ENCODE data around the gene ADCY3.
A peak's percentile ranks its signal among the peaks of the same experiment; 100 is the strongest.

ADCY3 gene

DNA sequence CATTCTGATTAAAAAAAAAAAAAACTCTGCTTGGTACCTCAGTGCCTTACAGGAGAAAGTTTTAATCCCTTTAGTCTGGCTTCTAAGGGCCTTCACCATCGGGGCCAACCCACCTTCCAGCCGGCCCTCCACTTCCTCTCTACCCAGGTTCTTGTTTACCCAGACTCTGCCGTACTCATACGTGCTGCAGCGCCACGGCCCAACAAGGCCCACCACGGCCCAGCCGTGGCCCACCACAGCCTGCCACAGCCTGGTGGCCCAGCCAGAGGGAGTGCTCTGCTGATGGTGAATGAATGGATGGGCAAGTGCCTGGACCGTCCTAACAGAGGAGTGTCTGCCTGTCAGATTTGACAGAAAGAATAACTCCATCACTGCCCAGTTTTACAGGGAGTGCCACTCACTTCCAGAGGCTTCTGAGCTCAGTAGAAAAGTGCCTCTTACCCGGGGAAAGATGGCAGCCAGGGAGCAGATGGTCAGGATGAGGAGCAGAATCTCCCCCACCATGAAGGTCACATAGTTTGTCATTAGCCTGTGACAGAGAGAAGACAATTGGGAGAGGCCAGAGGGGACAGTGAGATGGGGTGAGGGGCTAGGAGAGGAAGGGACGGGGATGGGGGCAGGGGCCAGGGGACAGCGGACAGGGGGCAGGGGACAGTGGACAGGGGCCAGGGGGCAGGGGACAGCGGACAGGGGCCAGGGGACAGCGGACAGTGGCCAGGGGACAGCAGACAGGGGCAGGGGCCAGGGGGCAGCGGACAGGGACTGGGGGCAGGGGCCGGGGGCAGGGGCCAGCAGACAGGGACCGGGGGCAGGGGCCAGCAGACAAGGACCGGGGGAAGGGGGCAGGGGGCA lies 88.6 kb downstream of the ADCY3 start:
- DNase-seq (ENCODE audit: low read depth in 3 of 3): no peak

DNA sequence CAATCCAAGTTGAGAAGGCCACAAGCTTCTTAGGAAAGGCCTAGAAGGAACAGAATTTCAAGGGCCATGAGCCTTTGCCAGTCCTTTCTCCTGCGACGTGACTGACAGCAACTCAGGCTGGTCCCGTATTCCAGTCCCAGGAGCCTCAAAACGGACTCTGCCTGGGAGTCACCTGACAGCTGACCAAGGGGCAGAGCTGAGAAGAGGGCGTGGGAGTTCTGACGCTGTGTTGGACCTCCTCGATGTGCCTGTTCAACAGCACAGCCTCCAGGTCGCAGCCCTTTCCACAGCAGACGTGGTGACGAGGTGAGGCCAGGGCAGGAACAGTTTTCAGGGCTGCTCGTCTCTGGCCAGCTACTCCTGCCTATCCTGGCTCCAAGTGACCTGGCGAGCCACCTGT lies 89.3 kb downstream of the ADCY3 start:
- DNase-seq (ENCODE audit: low read depth in 3 of 3): no peak

DNA sequence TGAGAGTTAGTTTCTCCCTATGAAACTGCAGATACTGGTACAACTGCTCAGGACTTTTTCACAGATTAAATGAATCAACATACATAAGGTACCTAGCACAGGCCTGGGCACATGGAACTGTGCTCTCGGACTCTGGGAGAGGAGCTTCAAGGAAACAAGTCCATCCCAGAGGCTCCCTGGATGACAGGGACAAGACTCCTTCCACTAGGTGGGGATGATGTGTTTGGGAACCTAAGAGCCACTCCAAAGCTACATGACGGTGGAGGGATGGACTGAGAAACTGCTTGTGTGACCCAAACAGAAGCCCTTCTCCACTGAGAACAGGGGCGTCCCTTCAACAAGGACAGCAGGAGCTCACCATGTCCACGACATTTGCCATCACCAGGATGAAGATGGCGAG lies 89.7 kb downstream of the ADCY3 start:
- no peak for DNase-seq (ENCODE audit: low read depth in 3 of 3)

DNA sequence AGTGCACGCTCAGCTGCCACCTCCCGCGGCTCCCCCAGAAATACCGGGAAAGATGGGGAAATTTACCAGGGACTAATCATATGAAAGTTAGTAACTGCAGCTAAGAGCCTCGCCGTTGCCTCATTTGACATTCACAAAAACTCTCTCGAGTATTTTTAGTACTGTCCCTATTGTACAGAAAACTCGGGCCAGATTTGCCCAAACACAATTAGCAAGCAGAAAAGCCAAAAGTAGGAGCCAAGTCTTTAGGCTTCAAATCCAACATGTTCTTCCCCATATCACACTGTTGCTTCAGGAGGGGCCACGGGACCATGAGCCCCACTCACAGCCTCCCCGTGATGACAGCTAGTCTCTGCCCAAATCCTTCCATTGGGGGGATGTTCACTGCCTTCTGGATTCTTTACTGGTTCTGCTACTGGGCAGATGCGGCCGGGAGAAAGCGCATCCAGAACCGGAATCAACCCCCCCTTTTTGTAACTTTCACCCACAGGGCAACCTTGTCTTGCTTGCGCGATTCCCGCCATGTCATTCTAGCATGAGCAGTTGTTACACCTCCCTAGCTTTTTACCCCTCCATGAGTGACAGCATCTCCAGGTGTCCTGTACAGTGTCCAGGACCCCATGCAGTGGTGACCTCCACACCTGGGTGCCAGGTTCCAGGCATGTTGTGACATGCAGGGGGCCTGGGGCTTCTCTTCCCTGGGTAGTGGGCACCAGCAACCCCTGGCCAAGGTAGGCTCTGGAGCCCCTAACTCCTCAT lies 91.6 kb downstream of the ADCY3 start:
- DNase-seq (ENCODE audit: low read depth in 3 of 3): no peak

DNA sequence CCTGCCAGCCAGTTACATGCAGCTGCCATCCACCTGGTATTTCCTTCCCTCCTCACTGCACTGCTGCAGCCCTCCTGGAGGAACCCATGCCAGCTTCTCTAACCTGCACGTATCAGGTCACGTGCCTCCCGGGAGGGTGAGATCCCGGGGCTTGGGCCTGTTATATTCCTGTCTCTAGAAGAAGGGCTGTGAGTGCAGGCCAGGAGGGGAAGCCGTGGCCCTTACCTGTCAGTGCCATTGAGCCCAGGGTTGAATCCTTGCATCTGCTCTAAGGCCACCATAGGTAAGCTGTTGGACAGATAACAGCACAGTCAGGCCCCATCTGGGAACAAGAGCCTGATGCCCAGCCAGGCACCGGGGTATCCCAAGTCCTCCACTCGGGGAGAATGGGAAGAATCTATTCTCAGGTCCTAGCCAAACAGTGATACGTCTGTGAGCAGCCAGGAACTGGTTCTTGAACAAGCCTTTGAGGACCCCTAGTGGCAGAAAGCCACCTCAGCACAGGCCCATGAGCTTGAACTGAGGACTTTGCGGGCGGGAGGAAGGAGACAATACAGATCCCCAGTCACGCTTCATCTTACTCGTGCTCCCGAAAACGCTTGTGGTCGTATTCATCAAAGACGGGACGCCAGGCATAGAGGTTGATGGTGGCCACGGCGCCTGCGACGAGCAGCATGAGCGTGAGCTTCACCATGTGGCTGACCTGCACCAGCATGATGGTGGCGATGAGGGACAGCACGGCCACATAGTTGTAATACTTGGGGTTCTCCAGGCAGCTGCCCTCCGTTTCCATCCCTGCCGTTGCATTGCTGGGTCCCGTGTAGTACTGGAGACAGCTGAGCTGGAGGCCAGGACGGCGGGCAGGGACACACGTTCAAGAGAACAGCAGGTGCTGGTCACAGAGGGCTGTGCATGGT lies 92.5 kb downstream of the ADCY3 start:
- DNase-seq (ENCODE audit: low read depth in 3 of 3): peak; percentile 42 to 55 (median 53)

DNA sequence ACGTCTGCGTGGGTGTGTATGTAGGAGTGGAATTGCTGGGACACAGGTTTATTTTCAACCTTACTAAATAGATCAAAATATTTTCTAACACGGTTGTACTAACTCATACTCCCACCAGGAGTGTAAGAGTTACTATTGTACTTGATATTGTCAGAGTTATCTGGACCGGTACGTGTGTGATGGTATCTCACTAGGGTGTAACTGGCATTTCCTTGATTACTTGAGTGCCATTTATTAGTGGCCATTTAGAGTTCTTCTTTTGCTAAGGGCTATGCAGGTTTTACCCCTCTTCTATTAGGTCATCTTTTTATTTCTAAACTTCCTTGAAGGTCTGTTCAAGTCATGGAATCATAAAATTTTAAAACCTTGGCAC lies 93.3 kb downstream of the ADCY3 start:
- no peak for DNase-seq (ENCODE audit: low read depth in 3 of 3)

DNA sequence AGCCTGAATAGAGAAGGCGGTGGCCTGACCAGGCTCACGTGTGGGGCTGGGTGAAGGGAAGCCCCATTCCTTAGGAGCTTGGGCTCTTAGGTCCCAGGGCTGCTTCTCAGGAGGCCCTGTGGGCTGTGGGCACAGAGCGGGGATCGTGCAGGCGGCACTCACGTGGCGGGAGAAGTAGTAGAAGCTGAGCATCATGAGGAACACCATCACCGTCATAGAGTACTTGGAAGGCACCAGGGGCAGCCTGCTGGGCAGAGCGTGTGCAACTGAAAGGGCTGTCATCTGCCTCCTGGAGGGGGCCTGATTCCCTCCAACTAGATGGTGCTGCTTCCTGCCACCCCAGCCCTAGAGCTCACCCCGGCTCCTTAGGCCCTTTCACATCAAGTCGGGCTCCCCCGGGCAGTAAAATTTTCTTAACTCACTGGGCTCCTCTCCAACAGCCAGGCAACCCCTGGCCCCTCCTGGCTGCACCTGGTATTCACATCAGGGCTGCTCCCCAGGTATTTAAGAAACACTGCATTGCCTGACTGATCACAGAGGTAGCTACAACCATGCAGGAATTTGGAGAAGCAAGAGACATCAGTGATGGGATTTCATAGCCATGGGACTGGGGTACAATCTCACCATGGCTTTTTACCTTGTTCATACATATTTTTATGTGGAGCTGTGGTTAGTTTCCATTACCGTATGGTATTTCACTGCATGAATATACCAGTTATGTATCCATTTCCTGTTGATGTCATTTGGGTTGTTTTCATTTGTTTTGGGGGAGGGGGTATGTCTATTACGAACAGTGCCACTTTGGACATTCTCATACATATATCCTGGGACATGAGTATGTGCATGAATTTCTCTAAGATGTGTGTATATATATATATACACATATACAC lies 93.9 kb downstream of the ADCY3 start:
- no peak for DNase-seq (ENCODE audit: low read depth in 3 of 3)

DNA sequence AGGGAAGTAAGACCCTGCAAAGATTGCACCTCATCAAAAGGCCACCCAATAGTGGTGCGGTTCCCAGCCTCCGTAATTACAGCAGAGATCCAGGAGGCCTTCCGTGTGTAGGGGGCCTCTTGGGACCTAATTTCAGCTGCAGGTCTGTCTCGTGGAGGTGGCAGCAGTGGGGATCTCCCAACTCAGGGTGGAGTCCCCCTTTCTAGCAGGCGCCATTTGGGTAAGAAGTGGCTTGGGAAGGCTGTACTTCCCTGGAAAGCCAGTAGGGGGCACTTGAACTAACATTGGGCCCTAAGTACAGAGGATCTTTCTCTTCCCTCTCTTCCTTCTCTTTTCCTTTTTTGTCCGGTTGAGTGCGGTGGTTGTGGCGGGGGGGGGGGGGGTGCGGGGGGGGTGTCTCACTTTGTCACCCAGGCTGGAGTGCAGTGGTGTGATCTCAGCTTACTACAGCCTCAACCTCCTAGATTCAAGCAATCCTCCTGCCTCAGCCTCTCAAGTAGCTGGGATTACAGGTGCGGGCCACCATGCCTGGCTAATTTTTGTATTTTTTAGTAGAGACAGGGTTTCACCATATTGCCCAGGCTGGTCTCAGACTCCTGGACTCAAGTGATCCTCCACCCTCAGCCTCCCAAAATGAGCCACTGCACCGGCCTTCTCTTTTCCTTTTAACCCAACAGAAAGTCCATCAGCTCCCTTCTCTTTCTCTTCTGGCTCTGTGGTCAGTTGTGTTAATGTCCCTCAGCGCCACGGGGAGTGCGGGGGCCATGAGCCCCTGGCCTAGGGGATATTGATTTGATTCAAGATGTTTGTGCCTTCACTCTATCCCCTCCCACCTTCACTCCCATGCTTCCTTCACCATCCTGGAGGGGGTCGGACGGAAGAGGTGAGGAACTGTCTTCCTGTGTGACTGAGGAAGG lies 94.8 kb downstream of the ADCY3 start:
- no peak for DNase-seq (ENCODE audit: low read depth in 3 of 3)

DNA sequence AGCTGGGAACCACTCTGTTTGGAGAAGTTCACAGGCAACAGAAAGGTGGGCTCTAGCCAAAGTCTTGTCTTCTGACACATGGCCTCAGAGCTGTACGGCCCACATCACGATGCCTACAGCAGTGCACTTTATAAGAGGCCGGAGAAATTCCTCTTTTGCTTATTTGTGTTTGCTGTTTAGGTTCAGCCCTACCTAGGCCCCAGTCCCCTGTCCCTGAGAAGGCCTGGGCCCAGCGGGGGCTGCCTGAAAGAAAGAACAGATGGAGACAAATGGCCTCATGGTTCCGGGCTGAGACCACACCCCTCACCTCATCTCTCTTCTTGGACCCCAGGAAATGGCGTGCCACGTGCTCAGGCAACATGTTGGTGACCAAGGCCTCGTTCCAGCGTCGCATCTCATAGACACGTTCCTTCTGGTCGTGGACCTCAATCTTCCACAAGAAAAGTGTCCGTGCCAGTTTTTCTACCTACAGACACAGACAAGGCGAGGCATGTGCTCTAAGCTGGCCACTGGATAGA lies 95.9 kb downstream of the ADCY3 start:
- no peak for DNase-seq (ENCODE audit: low read depth in 3 of 3)

DNA sequence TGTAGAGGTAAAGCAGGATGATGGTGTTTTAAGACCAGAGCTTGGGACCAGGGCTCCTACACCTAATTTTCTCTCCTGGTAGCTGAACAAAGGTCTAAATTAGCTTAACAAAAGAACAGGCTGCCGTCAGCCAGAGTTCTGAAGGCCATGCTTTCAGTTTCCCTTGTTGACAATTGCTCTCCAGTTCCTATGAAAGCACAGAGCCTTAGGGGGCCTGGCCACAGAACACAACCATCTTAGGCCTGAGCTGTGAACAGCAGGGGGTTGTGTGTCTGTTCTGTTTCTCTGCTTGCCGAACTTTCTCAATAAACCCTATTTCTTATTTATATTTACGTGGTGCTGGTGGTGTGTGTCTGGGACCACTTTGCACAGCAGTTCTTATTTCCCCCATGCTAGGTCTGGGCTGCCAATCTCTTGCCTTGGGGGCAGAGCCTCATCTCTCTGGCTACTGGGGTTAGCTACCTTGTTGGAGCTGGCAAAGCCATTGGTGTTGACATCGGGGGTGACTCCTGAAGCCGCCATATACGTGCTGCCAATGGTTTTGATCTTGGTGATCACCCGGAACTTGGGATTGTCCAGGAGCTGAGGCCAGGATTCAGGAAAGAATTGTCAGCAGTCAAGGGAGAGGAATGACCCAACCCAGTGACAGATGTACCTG lies 97.9 kb downstream of the ADCY3 start:
- no peak for DNase-seq (ENCODE audit: low read depth in 3 of 3)

DNA sequence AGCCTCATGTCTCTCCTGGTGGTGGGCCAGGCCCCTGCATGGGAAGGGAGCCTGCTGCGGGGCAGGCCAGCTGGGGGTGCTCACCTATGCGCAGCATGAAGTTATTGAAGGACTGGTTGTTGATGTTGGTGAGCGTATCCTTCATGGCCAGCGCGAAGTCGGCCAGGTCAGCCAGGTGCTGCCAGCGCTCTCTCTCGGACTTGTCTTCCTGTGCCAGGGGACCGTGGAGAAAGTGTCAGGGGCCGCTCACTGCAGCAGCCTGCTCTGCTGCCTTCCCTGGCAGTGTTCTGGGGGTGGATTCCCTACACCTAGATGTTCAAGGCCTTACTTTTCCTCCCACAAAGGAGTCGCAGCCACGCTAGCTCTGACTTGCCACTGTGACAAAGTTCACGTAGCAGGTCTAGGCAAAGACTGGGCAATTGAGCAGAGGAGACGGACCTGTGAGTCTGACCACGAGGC lies 98.6 kb downstream of the ADCY3 start:
- no peak for DNase-seq (ENCODE audit: low read depth in 3 of 3)

DNA sequence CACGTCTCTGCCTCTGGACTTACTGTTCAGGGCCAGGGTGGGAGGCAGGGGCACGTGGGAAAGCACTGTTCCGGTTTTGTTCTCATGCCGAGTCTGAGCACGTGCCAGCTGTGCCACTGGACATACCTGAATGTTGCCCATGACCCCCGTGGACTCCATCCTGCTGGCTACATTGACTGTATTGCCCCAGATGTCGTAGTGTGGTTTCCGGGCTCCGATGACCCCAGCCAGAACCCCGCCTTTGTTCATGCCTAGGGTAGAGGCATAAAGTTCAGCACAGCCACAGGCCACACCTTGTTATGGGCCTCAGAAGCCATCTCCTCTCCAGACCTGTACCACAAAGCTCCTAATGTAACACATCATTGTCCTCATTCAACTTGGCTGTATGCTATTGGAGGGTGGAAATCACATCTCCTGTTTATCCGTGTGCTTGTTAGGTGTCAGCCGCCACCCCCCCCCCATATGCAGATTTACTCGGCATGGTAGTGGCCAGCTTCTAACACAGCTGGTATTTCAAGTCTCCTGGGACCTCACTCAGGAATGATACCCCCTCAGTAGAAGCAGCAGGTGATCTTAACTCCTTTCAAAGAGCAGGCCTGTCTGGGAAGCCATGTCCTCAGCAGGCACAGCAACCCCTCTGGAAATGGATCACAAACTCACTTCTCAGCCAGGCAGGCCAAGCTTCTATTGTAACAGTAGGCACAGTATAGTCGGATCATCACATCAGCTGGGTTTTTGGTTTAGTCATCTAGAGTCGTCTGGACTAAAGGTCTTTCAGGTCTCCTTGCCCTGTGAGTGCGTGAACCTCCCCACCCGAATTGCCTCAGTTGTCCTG lies 99.2 kb downstream of the ADCY3 start:
- no peak for DNase-seq (ENCODE audit: low read depth in 3 of 3)

DNA sequence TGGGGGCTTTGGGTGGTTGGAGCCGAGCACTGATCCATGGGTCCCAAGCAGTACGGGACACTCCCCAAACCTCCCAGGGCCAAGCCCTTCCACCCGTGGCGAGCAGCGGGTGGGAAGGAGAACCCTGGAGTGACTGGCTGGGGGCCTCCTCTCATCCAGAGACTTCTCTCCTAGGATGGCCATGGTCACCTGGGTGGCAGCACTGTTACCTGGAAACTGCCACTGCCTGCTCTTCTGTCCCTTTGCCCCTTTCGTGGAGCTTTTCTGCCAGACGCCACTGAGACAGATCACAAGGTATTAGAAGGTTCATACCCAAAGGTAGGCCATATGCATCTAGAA lies 99.9 kb downstream of the ADCY3 start:
- no peak for DNase-seq (ENCODE audit: low read depth in 3 of 3)

DNA sequence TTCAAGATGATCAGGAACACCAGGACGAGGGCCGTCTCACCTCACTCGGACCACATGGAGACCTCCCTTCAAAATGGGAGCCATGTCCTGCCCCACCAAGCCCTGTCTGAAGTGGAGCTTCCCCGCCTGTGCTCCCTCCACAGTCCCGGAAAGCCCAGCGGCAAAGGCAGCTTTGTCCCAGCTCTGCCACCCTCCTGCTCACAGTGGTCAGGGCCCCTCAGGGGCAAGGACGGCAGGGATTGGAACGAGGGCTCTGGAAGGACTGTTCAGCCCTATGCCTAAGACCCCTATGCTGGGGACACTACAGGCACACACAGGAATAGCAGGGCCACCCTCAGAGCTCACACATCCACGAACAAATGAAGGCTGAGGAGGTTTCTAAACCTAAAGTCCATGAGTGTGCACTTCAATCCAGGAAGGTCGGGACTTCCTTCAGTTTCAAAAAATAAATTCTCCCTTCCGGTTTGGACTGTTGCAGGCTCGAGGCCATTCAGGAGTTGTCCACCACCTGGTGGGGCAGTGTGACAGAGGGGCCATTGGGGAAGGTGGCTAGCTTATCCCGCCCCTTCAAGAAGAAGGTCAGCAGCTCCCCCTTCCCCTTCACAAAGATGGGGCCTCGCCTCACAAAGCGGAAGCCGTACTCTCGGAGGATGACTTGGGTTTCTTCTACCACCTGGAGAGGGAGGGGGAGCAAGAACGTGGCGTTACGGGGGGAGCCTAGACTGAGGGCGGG lies 100.4 kb downstream of the ADCY3 start:
- DNase-seq (ENCODE audit: low read depth in 3 of 3): no peak

DNA sequence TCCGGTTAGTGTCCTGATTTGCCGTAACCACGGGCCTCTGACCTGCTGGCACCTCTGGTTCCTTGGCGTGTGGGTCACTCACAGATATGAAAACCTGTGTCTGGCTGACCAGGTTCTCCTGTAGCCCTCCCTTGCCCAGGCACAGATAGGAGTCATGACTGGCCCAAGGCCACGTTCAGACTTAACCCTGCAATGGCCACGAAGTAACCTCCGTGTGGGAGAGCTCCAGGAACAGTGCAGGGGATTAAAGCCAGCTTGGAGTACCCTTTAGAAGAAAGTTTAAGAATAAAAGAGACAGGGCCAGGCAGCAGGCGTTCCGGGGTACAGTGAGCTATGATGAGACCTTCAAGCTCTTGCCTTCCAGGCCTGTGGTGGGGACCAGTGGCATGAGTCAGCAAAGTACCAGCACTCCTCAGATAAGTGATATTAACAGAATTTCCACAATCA lies 101.3 kb downstream of the ADCY3 start:
- no peak for DNase-seq (ENCODE audit: low read depth in 3 of 3)

DNA sequence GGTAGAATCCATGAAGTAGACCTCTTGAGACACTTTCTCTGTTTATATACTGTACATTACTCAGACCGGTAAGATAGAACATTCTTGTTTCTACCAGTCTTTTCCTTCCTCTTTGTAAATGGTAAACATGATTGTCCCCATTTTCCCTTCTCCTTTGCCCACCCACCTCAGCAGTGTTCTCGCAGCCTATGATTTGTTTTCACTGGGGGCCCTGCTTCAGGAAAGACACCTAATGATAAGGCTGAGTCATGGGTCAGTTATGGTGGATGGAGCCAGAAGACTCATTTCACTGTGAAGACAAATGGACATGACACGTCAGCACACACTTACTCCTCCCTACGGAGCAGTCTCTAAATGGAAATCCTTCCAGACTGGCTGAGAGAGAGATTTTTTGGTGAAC lies 103.2 kb downstream of the ADCY3 start:
- no peak for DNase-seq (ENCODE audit: low read depth in 3 of 3)

DNA sequence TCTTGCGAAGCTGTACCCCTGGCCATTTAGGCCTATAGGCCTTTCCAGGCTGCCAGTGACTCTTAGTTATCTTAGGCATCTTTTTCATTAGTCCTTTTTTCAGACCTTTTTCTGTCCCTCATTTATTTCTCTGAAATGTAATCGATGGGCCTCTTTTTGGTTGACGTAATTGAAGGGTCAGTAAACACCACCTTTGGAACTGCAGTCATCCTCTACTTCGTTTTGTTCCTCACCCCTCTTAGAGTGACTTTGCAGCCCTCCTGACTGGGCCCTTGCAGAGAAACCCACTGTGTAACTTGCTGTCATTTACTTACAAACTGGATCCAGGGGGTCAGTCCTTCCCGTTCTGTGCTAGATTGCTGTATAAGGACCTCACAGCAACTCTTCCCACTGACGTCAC lies 103.6 kb downstream of the ADCY3 start:
- DNase-seq (ENCODE audit: low read depth in 3 of 3): no peak

DNA sequence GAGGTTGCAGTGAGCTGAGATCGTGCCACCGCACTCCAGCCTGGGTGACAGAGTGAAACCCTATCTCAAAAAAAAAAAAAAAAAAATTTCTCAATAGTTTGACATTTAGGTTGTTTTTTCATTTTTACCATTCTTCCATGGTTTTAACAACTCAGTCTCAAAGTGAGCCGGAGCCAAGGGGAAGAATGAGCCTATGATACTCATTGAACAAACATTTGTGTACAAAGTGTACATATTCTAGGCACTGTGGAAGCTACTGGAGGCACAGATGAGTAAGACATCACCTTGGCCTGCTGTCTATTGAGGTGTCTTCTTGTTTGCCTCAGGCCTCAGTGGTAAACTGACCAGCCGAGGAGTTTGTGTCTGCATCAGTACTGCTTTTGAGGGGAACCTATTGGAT lies 104.9 kb downstream of the ADCY3 start:
- DNase-seq (ENCODE audit: low read depth in 3 of 3): no peak

Measured in stimulated activated CD4-positive, alpha-beta T cell treated with anti-CD3 and anti-CD28 coated beads, TNF-alpha, amount 100 ng/mL, for 4 hours (primary cell).